Astrocyte (in vitro differentiated cells and primary cell): ENCODE results near the gene SRC. TPM values are rescaled to one million over a fixed set of nuclear protein-coding genes. Genes with fewer than 3 reads are reported as not detected.

ENCODE experiments used
- DNase-seq: peaks from one replicate; pipeline ENCODE4 v3.0.0-alpha.2; 2010; ENCODE audit warnings: low read depth
- FAIRE-seq: peaks from 2 replicates; lab custom pipeline; 2011; peaks lifted over from hg19 to GRCh38; lab: Jason Lieb, UNC
- H2AFZ ChIP-seq: 2 replicates; pipeline ENCODE4 v1.6.0; 2012; ENCODE audit warnings: low read depth, low read length, inconsistent platforms
- H3K27ac ChIP-seq: 2 replicates; pipeline ENCODE4 v1.5.1; 2011; ENCODE audit warnings: low read depth, low read length, inconsistent platforms
- H3K27me3 ChIP-seq: 2 replicates; pipeline ENCODE4 v1.6.0; 2011; ENCODE audit warnings: low read length, inconsistent platforms; ENCODE audit not compliant: insufficient read depth
- H3K36me3 ChIP-seq: 2 replicates; pipeline ENCODE4 v1.5.1; 2011; ENCODE audit warnings: low read length, inconsistent platforms; ENCODE audit not compliant: insufficient read depth
- H3K4me1 ChIP-seq: 2 replicates; pipeline ENCODE4 v1.5.1; 2011; ENCODE audit warnings: low read length, inconsistent platforms; ENCODE audit not compliant: insufficient read depth
- H3K4me2 ChIP-seq: 2 replicates; pipeline ENCODE4 v1.6.0; 2012; ENCODE audit warnings: low read length, inconsistent platforms
- H3K4me3 ChIP-seq: 2 replicates; pipeline ENCODE4 v1.5.1; 2011; ENCODE audit warnings: low read depth, mild to moderate bottlenecking, low read length, inconsistent platforms; ENCODE audit not compliant: insufficient read depth
- H3K79me2 ChIP-seq: 2 replicates; pipeline ENCODE4 v1.6.0; 2012; ENCODE audit warnings: mild to moderate bottlenecking, low read length, inconsistent platforms; ENCODE audit not compliant: insufficient read depth
- H3K9ac ChIP-seq: 2 replicates; pipeline ENCODE4 v1.6.0; 2012; ENCODE audit warnings: mild to moderate bottlenecking, low read length, inconsistent platforms
- H3K9me3 ChIP-seq: 2 replicates; pipeline ENCODE4 v1.5.1; 2012; ENCODE audit warnings: low read depth, mild to moderate bottlenecking, low read length, inconsistent platforms; ENCODE audit not compliant: insufficient read depth
- H4K20me1 ChIP-seq: 2 replicates; pipeline ENCODE4 v1.6.0; 2012; ENCODE audit warnings: low read length, inconsistent platforms; ENCODE audit not compliant: insufficient read depth
- H3K27ac Mint-ChIP-seq: one replicate; pipeline ENCODE4 v1.8.0; 2021; ENCODE audit warnings: mild to moderate bottlenecking, mixed read lengths; ENCODE audit not compliant: unreplicated experiment
- H3K27me3 Mint-ChIP-seq: one replicate; pipeline ENCODE4 v1.8.0; 2021; ENCODE audit warnings: low read depth, mixed read lengths; ENCODE audit not compliant: unreplicated experiment
- H3K36me3 Mint-ChIP-seq: one replicate; pipeline ENCODE4 v1.8.0; 2021; ENCODE audit warnings: low read depth, mixed read lengths; ENCODE audit not compliant: unreplicated experiment
- H3K4me1 Mint-ChIP-seq: one replicate; pipeline ENCODE4 v1.8.0; 2021; ENCODE audit warnings: low read depth, mixed read lengths; ENCODE audit not compliant: unreplicated experiment
- H3K4me3 Mint-ChIP-seq: one replicate; pipeline ENCODE4 v1.8.0; 2021; ENCODE audit warnings: mild to moderate bottlenecking, moderate library complexity, mixed read lengths; ENCODE audit not compliant: unreplicated experiment
- H3K9me3 Mint-ChIP-seq: one replicate; pipeline ENCODE4 v1.8.0; 2021; ENCODE audit warnings: mild to moderate bottlenecking, mixed read lengths; ENCODE audit not compliant: unreplicated experiment
- CTCF ChIP-seq: IDR thresholded peaks from 2 replicates; pipeline ENCODE4 v1.5.1; 2011; ENCODE audit warnings: low read depth, mild to moderate bottlenecking, inconsistent platforms, low read length, moderate library complexity; ENCODE audit not compliant: insufficient read depth
- EZH2 ChIP-seq: IDR thresholded peaks from 2 replicates; pipeline ENCODE4 v1.6.1; 2012; ENCODE audit warnings: mild to moderate bottlenecking, low read length, inconsistent platforms; ENCODE audit not compliant: insufficient read depth
- total RNA-seq: library from RNA; stranded (reverse); gene quantifications from 2 replicates; pipeline ENCODE4 v1.2.1, GENCODE V29; 2021

SRC gene
- total RNA-seq, 1 donor from 2014 or later: 33.4 TPM

- peaks cover 14% of the 10 kb centered on the region for H3K27me3 ChIP-seq
- H3K4me3 ChIP-seq: no peak overlapping the region
- H3K79me2 ChIP-seq: no peaks in the 10 kb centered on the region
- H3K4me2 ChIP-seq: no peak overlapping the region
- Mint-ChIP-seq H3K36me3 (no peaks in the 10 kb centered on the region), H3K9me3 (no peaks in the 10 kb centered on the region), H3K4me3 (no peak overlapping the region), H3K4me1 (no peaks in the 10 kb centered on the region), H3K27me3 (peaks cover 24% of the 10 kb centered on the region), H3K27ac (no peak overlapping the region)
- no peak for TF ChIP-seq EZH2
- no peak for TF ChIP-seq CTCF
- DNase-seq (no peak), FAIRE-seq (no peak)
- H2AFZ ChIP-seq: no peak overlapping the region
- H3K36me3 ChIP-seq: no peaks in the 10 kb centered on the region
- no peaks in the 10 kb centered on the region for H4K20me1 ChIP-seq
- H3K9ac ChIP-seq: no peak overlapping the region
- no peaks in the 10 kb centered on the region for H3K4me1 ChIP-seq
- H3K27ac ChIP-seq: no peak overlapping the region
- no peaks in the 10 kb centered on the region for H3K9me3 ChIP-seq
These were observed 92.7 kb downstream of the SRC start for GRCh38 chr20:37438464-37439222.

- Mint-ChIP-seq H3K27ac (no peak overlapping the region), H3K4me3 (no peak overlapping the region), H3K9me3 (no peaks in the 10 kb centered on the region), H3K36me3 (no peaks in the 10 kb centered on the region), H3K27me3 (peaks cover 24% of the 10 kb centered on the region), H3K4me1 (no peaks in the 10 kb centered on the region)
- FAIRE-seq (no peak), DNase-seq (no peak)
- no peak overlapping the region for H3K9ac ChIP-seq
- H2AFZ ChIP-seq: no peak overlapping the region
- no peaks in the 10 kb centered on the region for H3K9me3 ChIP-seq
- no peaks in the 10 kb centered on the region for H3K36me3 ChIP-seq
- H3K79me2 ChIP-seq: no peaks in the 10 kb centered on the region
- no peaks in the 10 kb centered on the region for H3K4me1 ChIP-seq
- no peak overlapping the region for H3K27ac ChIP-seq
- no peaks in the 10 kb centered on the region for H4K20me1 ChIP-seq
- no peak overlapping the region for H3K4me3 ChIP-seq
- peaks cover 15% of the 10 kb centered on the region for H3K27me3 ChIP-seq
- no peak overlapping the region for H3K4me2 ChIP-seq
- TF ChIP-seq CTCF (no peak), EZH2 (no peak)
These were observed 93.4 kb downstream of the SRC start for GRCh38 chr20:37439223-37439933.

GRCh38 chr20:37441023-37441422, 95.1 kb downstream of the SRC start:
- H3K4me3 ChIP-seq: no peak overlapping the region
- peaks cover 24% of the 10 kb centered on the region for H3K27me3 Mint-ChIP-seq
- FAIRE-seq (no peak), DNase-seq (no peak)
- no peak overlapping the region for H3K27ac Mint-ChIP-seq
- no peaks in the 10 kb centered on the region for H3K9me3 Mint-ChIP-seq
- H3K9ac ChIP-seq: no peak overlapping the region
- H3K4me2 ChIP-seq: no peak overlapping the region
- H3K79me2 ChIP-seq: no peaks in the 10 kb centered on the region
- H3K36me3 Mint-ChIP-seq: no peaks in the 10 kb centered on the region
- H3K36me3 ChIP-seq: no peaks in the 10 kb centered on the region
- H3K4me1 ChIP-seq: no peaks in the 10 kb centered on the region
- H3K4me1 Mint-ChIP-seq: no peaks in the 10 kb centered on the region
- H2AFZ ChIP-seq: no peak overlapping the region
- no peaks in the 10 kb centered on the region for H3K9me3 ChIP-seq
- no peaks in the 10 kb centered on the region for H4K20me1 ChIP-seq
- H3K27me3 ChIP-seq: peaks cover 12% of the 10 kb centered on the region
- H3K4me3 Mint-ChIP-seq: no peak overlapping the region
- TF ChIP-seq EZH2: no peak
- TF ChIP-seq CTCF: no peak
- no peak overlapping the region for H3K27ac ChIP-seq
